Trophoblast cell (in vitro differentiated cells and primary cell): ENCODE data around the gene KRTAP26-1.

Experiments
- DNase-seq, 2 donors: peaks; one replicate each; pipeline ENCODE4 v3.0.0-alpha.2; 2016
- H2AFZ ChIP-seq: 2 replicates; pipeline ENCODE4 v1.6.1; 2013; ENCODE audit warnings: low read length, moderate library complexity, mild to moderate bottlenecking; ENCODE audit not compliant: insufficient read depth, poor library complexity
- H2AK5ac ChIP-seq: 2 replicates; pipeline ENCODE4 v1.6.1; 2013; ENCODE audit warnings: mild to moderate bottlenecking, low read length
- H2BK120ac ChIP-seq: 2 replicates; pipeline ENCODE4 v1.6.1; 2013; ENCODE audit warnings: low read length, mild to moderate bottlenecking, moderate library complexity; ENCODE audit not compliant: insufficient read depth, poor library complexity
- H2BK12ac ChIP-seq: 2 replicates; pipeline ENCODE4 v1.6.1; 2013; ENCODE audit warnings: mild to moderate bottlenecking, low read length, moderate library complexity
- H2BK5ac ChIP-seq: 2 replicates; pipeline ENCODE4 v1.6.1; 2013; ENCODE audit warnings: low read length, low read depth, moderate library complexity, mild to moderate bottlenecking; ENCODE audit not compliant: poor library complexity
- H3K14ac ChIP-seq: 2 replicates; pipeline ENCODE4 v1.6.1; 2013; ENCODE audit warnings: mild to moderate bottlenecking, low read length
- H3K18ac ChIP-seq: 2 replicates; pipeline ENCODE4 v1.6.1; 2013; ENCODE audit warnings: mild to moderate bottlenecking, low read length
- H3K23ac ChIP-seq: 2 replicates; pipeline ENCODE4 v1.6.1; 2013; ENCODE audit warnings: low read length
- H3K27ac ChIP-seq: 2 replicates; pipeline ENCODE4 v1.5.1; 2013; ENCODE audit warnings: low read depth, mild to moderate bottlenecking, inconsistent platforms, low read length, moderate library complexity
- H3K27me3 ChIP-seq: 2 replicates; pipeline ENCODE4 v1.6.1; 2013; ENCODE audit warnings: inconsistent platforms, mild to moderate bottlenecking, low read length, moderate library complexity; ENCODE audit not compliant: insufficient read depth
- H3K36me3 ChIP-seq, 2 experiments: 1 replicate in 1 of 2; 2 replicates in 1 of 2; pipeline ENCODE4 v1.6.1; 2013; ENCODE audit warnings: low read length in 2 of 2, mild to moderate bottlenecking in 2 of 2, moderate library complexity in 1 of 2; ENCODE audit not compliant: insufficient read depth in 2 of 2, control insufficient read depth in 1 of 2
- H3K4ac ChIP-seq: 2 replicates; pipeline ENCODE4 v1.6.1; 2013; ENCODE audit warnings: low read depth, mild to moderate bottlenecking, low read length, moderate library complexity
- H3K4me1 ChIP-seq, 2 experiments: 1 replicate in 1 of 2; 2 replicates in 1 of 2; pipeline ENCODE4 v1.6.1; 2013; ENCODE audit warnings: low read length in 2 of 2, mild to moderate bottlenecking in 2 of 2, moderate library complexity in 1 of 2; ENCODE audit not compliant: insufficient read depth in 2 of 2, control insufficient read depth in 1 of 2
- H3K4me2 ChIP-seq: 2 replicates; pipeline ENCODE4 v1.6.1; 2013; ENCODE audit warnings: inconsistent platforms, mild to moderate bottlenecking, low read length, moderate library complexity
- H3K4me3 ChIP-seq: 2 replicates; pipeline ENCODE4 v1.5.1; 2013; ENCODE audit warnings: mild to moderate bottlenecking, low read depth, low read length, inconsistent platforms
- H3K79me1 ChIP-seq: one replicate; pipeline ENCODE4 v1.6.1; 2013; ENCODE audit warnings: low read length
- H3K79me2 ChIP-seq: 2 replicates; pipeline ENCODE4 v1.6.1; 2013; ENCODE audit warnings: low read length, mild to moderate bottlenecking; ENCODE audit not compliant: control insufficient read depth, insufficient read depth, poor library complexity
- H3K9ac ChIP-seq: 2 replicates; pipeline ENCODE4 v1.6.1; 2013; ENCODE audit warnings: mild to moderate bottlenecking, low read length
- H3K9me3 ChIP-seq: 2 replicates; pipeline ENCODE4 v1.6.1; 2013; ENCODE audit warnings: low read depth, mild to moderate bottlenecking, control low read depth, inconsistent platforms, low read length; ENCODE audit not compliant: insufficient read depth
- H4K12ac ChIP-seq: 2 replicates; pipeline ENCODE4 v1.6.1; 2013; ENCODE audit warnings: low read depth, mild to moderate bottlenecking, low read length, moderate library complexity
- H4K8ac ChIP-seq: 2 replicates; pipeline ENCODE4 v1.6.1; 2013; ENCODE audit warnings: low read depth, mild to moderate bottlenecking, low read length, moderate library complexity
- H4K91ac ChIP-seq: one replicate; pipeline ENCODE4 v1.6.1; 2013; ENCODE audit warnings: low read depth, mild to moderate bottlenecking, low read length, moderate library complexity
- WGBS: extraction: QIAGEN DNeasy Blood & Tissue Kit; methylation state at CpG from one replicate; pipeline ENCODE4 v1.1.7; 2013; ENCODE audit warnings: missing lambda C conversion rate; ENCODE audit not compliant: insufficient read length, insufficient coverage; ENCODE audit errors: extremely low coverage; 5-methylcytosine and 5-hydroxymethylcytosine counted together

KRTAP26-1 gene

GRCh38 chr21:30282850-30283249 lies 37.3 kb downstream of the KRTAP26-1 start, which contains the start of gene KRTAP24-1:
KRTAP24-1 (minus strand) TSS chr21:30282950; CDS start chr21:30282932, 18 bp downstream.
- Histone ChIP-seq H3K14ac (no peak within 1 kb of the TSS), H3K79me1 (no peaks in the 10 kb centered on the region), H2BK120ac (no peak within 1 kb of the TSS), H2AK5ac (no peak within 1 kb of the TSS), H3K9me3 (no peaks in the 10 kb centered on the region), H3K9ac (no peak within 1 kb of the TSS), H2BK5ac (no peak within 1 kb of the TSS), H3K79me2 (no peaks in the 10 kb centered on the region), H3K4me1 (no peaks in the 10 kb centered on the region), H3K27me3 (no peaks in the 10 kb centered on the region), H3K4me3 (peak within 1 kb of the TSS; percentile 26), H3K27ac (no peak within 1 kb of the TSS), H2BK12ac (no peak within 1 kb of the TSS), H3K18ac (no peak within 1 kb of the TSS), H2AFZ (no peak within 1 kb of the TSS), H3K4me2 (no peak within 1 kb of the TSS), H3K4ac (no peak within 1 kb of the TSS), H4K12ac (no peak within 1 kb of the TSS), H4K8ac (no peak within 1 kb of the TSS), H4K91ac (no peak within 1 kb of the TSS), H3K36me3 (no peaks in the 10 kb centered on the region), H3K23ac (no peak within 1 kb of the TSS)
- DNase-seq: no peak
- WGBS: no CpG with 5 or more reads among the region's 3 CpGs

- Histone ChIP-seq H3K18ac (no peak overlapping the region), H3K4me2 (no peak overlapping the region), H2BK5ac (no peak overlapping the region), H3K36me3 (no peaks in the 10 kb centered on the region), H2AK5ac (no peak overlapping the region), H3K9ac (no peak overlapping the region), H3K4ac (no peak overlapping the region), H3K79me2 (no peaks in the 10 kb centered on the region), H3K23ac (no peak overlapping the region), H4K8ac (no peak overlapping the region), H3K9me3 (no peaks in the 10 kb centered on the region), H3K4me3 (no peak overlapping the region), H4K91ac (no peak overlapping the region), H3K14ac (no peak overlapping the region), H3K27me3 (no peaks in the 10 kb centered on the region), H4K12ac (no peak overlapping the region), H3K4me1 (no peaks in the 10 kb centered on the region), H2AFZ (no peak overlapping the region), H2BK120ac (no peak overlapping the region), H3K79me1 (no peaks in the 10 kb centered on the region), H2BK12ac (no peak overlapping the region), H3K27ac (no peak overlapping the region)
- peak in 1 of 2 donors; percentile 5 for DNase-seq
- WGBS: no CpG with 5 or more reads among the region's 1 CpG
These were observed 48.5 kb downstream of the KRTAP26-1 start for GRCh38 chr21:30271611-30272010.

GRCh38 chr21:30271156-30271555 lies 49.0 kb downstream of the KRTAP26-1 start:
- DNase-seq: no peak
- H3K36me3 ChIP-seq: no peaks in the 10 kb centered on the region
- no peak overlapping the region for H2BK120ac ChIP-seq
- H3K4me2 ChIP-seq: no peak overlapping the region
- no peaks in the 10 kb centered on the region for H3K27me3 ChIP-seq
- no peak overlapping the region for H2BK12ac ChIP-seq
- H4K12ac ChIP-seq: no peak overlapping the region
- no peaks in the 10 kb centered on the region for H3K79me2 ChIP-seq
- H2AK5ac ChIP-seq: no peak overlapping the region
- no CpG with 5 or more reads among the region's 5 CpGs for WGBS
- no peak overlapping the region for H3K27ac ChIP-seq
- no peaks in the 10 kb centered on the region for H3K79me1 ChIP-seq
- no peak overlapping the region for H2BK5ac ChIP-seq
- no peak overlapping the region for H3K4ac ChIP-seq
- H3K9me3 ChIP-seq: no peaks in the 10 kb centered on the region
- no peak overlapping the region for H3K14ac ChIP-seq
- H3K4me1 ChIP-seq: no peaks in the 10 kb centered on the region
- no peak overlapping the region for H3K23ac ChIP-seq
- no peak overlapping the region for H4K8ac ChIP-seq
- no peak overlapping the region for H3K4me3 ChIP-seq
- no peak overlapping the region for H2AFZ ChIP-seq
- H3K18ac ChIP-seq: no peak overlapping the region
- no peak overlapping the region for H3K9ac ChIP-seq
- no peak overlapping the region for H4K91ac ChIP-seq

- Histone ChIP-seq H3K27me3 (no peaks in the 10 kb centered on the region), H2AFZ (no peak overlapping the region), H3K4me3 (no peak overlapping the region), H3K23ac (no peak overlapping the region), H2BK5ac (no peak overlapping the region), H3K18ac (no peak overlapping the region), H3K9me3 (no peaks in the 10 kb centered on the region), H3K4me1 (no peaks in the 10 kb centered on the region), H3K27ac (no peak overlapping the region), H3K79me1 (no peaks in the 10 kb centered on the region), H2BK12ac (no peak overlapping the region), H4K12ac (no peak overlapping the region), H4K91ac (no peak overlapping the region), H3K14ac (no peak overlapping the region), H3K9ac (no peak overlapping the region), H3K4me2 (no peak overlapping the region), H3K36me3 (no peaks in the 10 kb centered on the region), H4K8ac (no peak overlapping the region), H2BK120ac (no peak overlapping the region), H3K4ac (no peak overlapping the region), H2AK5ac (no peak overlapping the region), H3K79me2 (no peaks in the 10 kb centered on the region)
- no peak for DNase-seq
- no CpG with 5 or more reads among the region's 3 CpGs for WGBS
These were observed 50.1 kb downstream of the KRTAP26-1 start for GRCh38 chr21:30269803-30270530.
